Mesenchymal stem cell (in vitro differentiated cells and primary cell): ENCODE results near the gene JMY.

ENCODE experiments used
- DNase-seq: peaks from one replicate; pipeline ENCODE4 v3.0.0-alpha.2; 2013
- H2AFZ ChIP-seq: one replicate; pipeline ENCODE4 v1.6.1; 2013; ENCODE audit warnings: low read depth, mild to moderate bottlenecking, control low read depth, inconsistent platforms, low read length, moderate library complexity
- H2AK5ac ChIP-seq: 2 replicates; pipeline ENCODE4 v1.6.1; 2013; ENCODE audit warnings: low read length, moderate library complexity, mild to moderate bottlenecking, inconsistent platforms; ENCODE audit not compliant: severe bottlenecking
- H2BK120ac ChIP-seq: one replicate; pipeline ENCODE4 v1.6.1; 2013; ENCODE audit warnings: low read depth, mild to moderate bottlenecking, inconsistent platforms, low read length, moderate library complexity
- H2BK12ac ChIP-seq, 2 experiments: one replicate each; pipeline ENCODE4 v1.6.1; 2013; ENCODE audit warnings: inconsistent platforms in 2 of 2, low read length in 2 of 2, mild to moderate bottlenecking in 2 of 2, moderate library complexity in 2 of 2, control low read depth in 1 of 2
- H2BK15ac ChIP-seq: one replicate; pipeline ENCODE4 v1.6.1; 2013; ENCODE audit warnings: mild to moderate bottlenecking, low read depth, inconsistent platforms; ENCODE audit not compliant: poor library complexity, severe bottlenecking
- H2BK5ac ChIP-seq: 2 replicates; pipeline ENCODE4 v1.6.1; 2013; ENCODE audit warnings: low read depth, mild to moderate bottlenecking, low read length, control low read depth, inconsistent platforms; ENCODE audit not compliant: poor library complexity, severe bottlenecking
- H3K14ac ChIP-seq, 2 experiments: one replicate each; pipeline ENCODE4 v1.6.1; 2013; ENCODE audit warnings: inconsistent platforms in 2 of 2, low read length in 2 of 2, control low read depth in 1 of 2, mild to moderate bottlenecking in 1 of 2, moderate library complexity in 1 of 2
- H3K18ac ChIP-seq, 2 experiments: one replicate each; pipeline ENCODE4 v1.6.1; 2013; ENCODE audit warnings: inconsistent platforms in 2 of 2, low read length in 2 of 2, control low read depth in 1 of 2, low read depth in 1 of 2, mild to moderate bottlenecking in 1 of 2
- H3K23ac ChIP-seq, 2 experiments: one replicate each; pipeline ENCODE4 v1.6.1; 2013; ENCODE audit warnings: inconsistent platforms in 2 of 2, low read length in 2 of 2, mild to moderate bottlenecking in 2 of 2, moderate library complexity in 2 of 2, control low read depth in 1 of 2
- H3K27ac ChIP-seq: 2 replicates; pipeline ENCODE4 v1.5.1; 2013; ENCODE audit warnings: mild to moderate bottlenecking, moderate library complexity, low read length, control low read depth, inconsistent platforms; ENCODE audit not compliant: poor library complexity, severe bottlenecking
- H3K27me3 ChIP-seq, 2 experiments: 2 replicates each; pipeline versions ENCODE4 v1.6.1 to v1.7.0; 2013; ENCODE audit warnings: low read length in 2 of 2, mild to moderate bottlenecking in 2 of 2, moderate library complexity in 2 of 2, control low read depth in 1 of 2, inconsistent platforms in 1 of 2; ENCODE audit not compliant: control insufficient read depth in 1 of 2, insufficient read depth in 1 of 2
- H3K36me3 ChIP-seq, 2 experiments: 2 replicates each; pipeline versions ENCODE4 v1.6.1 to v1.7.0; 2013; ENCODE audit warnings: low read length in 2 of 2, control low read depth in 1 of 2, inconsistent platforms in 1 of 2, low read depth in 1 of 2, mild to moderate bottlenecking in 1 of 2; ENCODE audit not compliant: insufficient read depth in 2 of 2, control insufficient read depth in 1 of 2
- H3K4ac ChIP-seq, 2 experiments: one replicate each; pipeline ENCODE4 v1.6.1; 2013; ENCODE audit warnings: inconsistent platforms in 2 of 2, low read length in 2 of 2, mild to moderate bottlenecking in 2 of 2, moderate library complexity in 2 of 2, control low read depth in 1 of 2, low read depth in 1 of 2
- H3K4me1 ChIP-seq: 2 replicates; pipeline ENCODE4 v1.6.1; 2013; ENCODE audit warnings: low read depth, low read length, control low read depth; ENCODE audit not compliant: control insufficient read depth, insufficient read depth
- H3K4me2 ChIP-seq: 2 replicates; pipeline ENCODE4 v1.6.1; 2013; ENCODE audit warnings: low read length, mild to moderate bottlenecking, inconsistent platforms; ENCODE audit not compliant: poor library complexity, severe bottlenecking
- H3K4me3 ChIP-seq, 2 experiments: 2 replicates each; pipeline versions ENCODE4 v1.5.1 to v1.7.0; 2013; ENCODE audit warnings: low read length in 2 of 2, mild to moderate bottlenecking in 2 of 2, control low read depth in 1 of 2, low read depth in 1 of 2; ENCODE audit not compliant: insufficient read depth in 1 of 2
- H3K79me1 ChIP-seq: replicated peaks from 2 replicates; pipeline ENCODE4 v1.6.1; 2013; ENCODE audit warnings: mild to moderate bottlenecking, control low read depth, low read length, inconsistent platforms; ENCODE audit not compliant: poor library complexity, severe bottlenecking
- H3K9ac ChIP-seq: 2 replicates; pipeline ENCODE4 v1.7.0; 2013; ENCODE audit warnings: mild to moderate bottlenecking, low read length, moderate library complexity
- H3K9me3 ChIP-seq: 2 replicates; pipeline ENCODE4 v1.7.0; 2013; ENCODE audit warnings: mild to moderate bottlenecking, low read length; ENCODE audit not compliant: control insufficient read depth
- H4K8ac ChIP-seq: one replicate; pipeline ENCODE4 v1.6.1; 2013; ENCODE audit warnings: inconsistent platforms, mild to moderate bottlenecking, low read length, moderate library complexity
- H4K91ac ChIP-seq: one replicate; pipeline ENCODE4 v1.6.1; 2013; ENCODE audit warnings: mild to moderate bottlenecking, low read length, inconsistent platforms
- WGBS: methylation state at CpG from one replicate; pipeline ENCODE4 v1.1.7; 2013; ENCODE audit warnings: mixed read lengths; 5-methylcytosine and 5-hydroxymethylcytosine counted together

Gene JMY

DNA sequence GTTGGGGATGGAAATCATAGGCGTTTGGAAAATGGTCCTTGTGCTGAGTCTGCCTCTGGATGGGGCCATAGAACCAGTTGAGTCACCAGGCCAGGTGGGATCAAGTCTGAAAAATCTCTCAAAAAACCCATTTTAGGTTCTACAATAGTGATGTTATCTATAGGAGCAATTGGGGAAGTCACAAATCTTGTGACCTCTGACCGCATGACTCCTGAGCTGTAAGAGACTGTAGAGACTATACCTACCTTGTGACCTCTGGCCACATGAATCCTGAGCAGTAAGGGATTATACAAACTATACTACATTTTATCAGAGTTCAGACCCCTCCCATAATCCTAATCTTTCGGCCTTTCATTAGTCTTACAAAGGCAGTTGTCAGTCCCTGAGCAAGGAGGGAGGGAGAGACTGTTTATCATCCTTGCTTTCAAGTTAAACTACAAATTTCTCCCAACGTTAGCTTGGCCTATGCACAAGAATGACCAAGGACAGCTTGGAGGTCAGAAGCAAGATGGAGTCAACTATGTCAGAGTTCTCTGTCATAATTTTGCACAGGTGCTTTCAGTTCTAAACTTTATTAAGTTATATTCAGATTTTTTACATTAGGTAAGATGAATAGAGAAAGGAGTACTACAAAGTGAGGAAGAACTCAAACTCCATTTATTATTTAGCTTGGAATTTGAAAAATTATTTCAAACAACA, 11.5 kb upstream of the JMY start:
- Histone ChIP-seq H2AFZ (no peak overlapping the region), H4K8ac (no peak overlapping the region), H2BK15ac (no peak overlapping the region), H2BK120ac (no peak overlapping the region), H3K9ac (no peak overlapping the region), H3K23ac (no peak overlapping the region), H4K91ac (no peak overlapping the region), H3K79me1 (no peaks in the 10 kb centered on the region), H2AK5ac (no peak overlapping the region), H3K36me3 (no peaks in the 10 kb centered on the region), H3K4me1 (no peaks in the 10 kb centered on the region), H3K4me2 (no peak overlapping the region), H3K27ac (no peak overlapping the region), H3K9me3 (no peaks in the 10 kb centered on the region), H3K27me3 (no peaks in the 10 kb centered on the region), H2BK12ac (no peak overlapping the region), H2BK5ac (no peak overlapping the region), H3K4me3 (no peak overlapping the region), H3K4ac (no peak overlapping the region), H3K14ac (no peak overlapping the region), H3K18ac (no peak overlapping the region)
- 100% methylated on average over 2 of the region's 4 CpGs for WGBS
- DNase-seq, result no peak

DNA sequence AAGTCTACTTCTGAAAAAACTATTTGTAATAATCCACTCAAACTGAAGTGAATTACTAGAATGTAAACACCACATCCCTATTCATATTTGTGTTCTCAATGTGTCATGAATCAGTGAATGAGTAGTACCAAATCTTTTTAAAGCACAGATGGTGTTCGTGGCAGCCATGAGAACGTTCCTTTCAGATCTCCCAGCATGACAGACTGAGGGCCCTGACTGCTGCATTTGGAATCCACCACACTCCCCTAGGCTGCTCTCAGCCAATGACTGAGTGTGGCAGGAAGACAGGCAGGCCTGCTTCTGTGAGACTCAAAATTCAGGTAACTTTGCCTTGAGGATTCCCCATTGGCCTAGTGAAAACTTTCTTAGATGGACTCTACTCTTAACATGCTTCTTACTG, 10.9 kb upstream of the JMY start:
- Histone ChIP-seq H3K36me3 (no peaks in the 10 kb centered on the region), H4K8ac (no peak overlapping the region), H4K91ac (peak overlapping the region; percentile 52), H3K18ac (no peak overlapping the region), H3K4ac (no peak overlapping the region), H3K4me2 (no peak overlapping the region), H2BK12ac (no peak overlapping the region), H3K4me3 (no peak overlapping the region), H2BK5ac (no peak overlapping the region), H2BK15ac (no peak overlapping the region), H3K27ac (no peak overlapping the region), H3K23ac (no peak overlapping the region), H3K9ac (no peak overlapping the region), H3K79me1 (no peaks in the 10 kb centered on the region), H3K4me1 (no peaks in the 10 kb centered on the region), H3K9me3 (no peaks in the 10 kb centered on the region), H3K27me3 (no peaks in the 10 kb centered on the region), H2AFZ (no peak overlapping the region), H3K14ac (no peak overlapping the region), H2AK5ac (no peak overlapping the region), H2BK120ac (no peak overlapping the region)
- 85% methylated on average over 2 of the region's 2 CpGs for WGBS
- DNase-seq, result no peak

GRCh38 chr5:79225441-79225840, 10.5 kb upstream of the JMY start:
- no peak overlapping the region for H2AFZ ChIP-seq
- no peak overlapping the region for H3K4me3 ChIP-seq
- H3K36me3 ChIP-seq, result no peaks in the 10 kb centered on the region
- H3K27me3 ChIP-seq, result no peaks in the 10 kb centered on the region
- DNase-seq, result no peak
- no peak overlapping the region for H4K91ac ChIP-seq
- H3K9ac ChIP-seq, result no peak overlapping the region
- H2AK5ac ChIP-seq, result no peak overlapping the region
- 95% methylated on average over 5 of the region's 5 CpGs for WGBS
- H4K8ac ChIP-seq, result no peak overlapping the region
- H3K4ac ChIP-seq, result no peak overlapping the region
- H2BK5ac ChIP-seq, result no peak overlapping the region
- no peak overlapping the region for H2BK12ac ChIP-seq
- H3K9me3 ChIP-seq, result no peaks in the 10 kb centered on the region
- H2BK15ac ChIP-seq, result no peak overlapping the region
- no peak overlapping the region for H3K14ac ChIP-seq
- H3K79me1 ChIP-seq, result no peaks in the 10 kb centered on the region
- H2BK120ac ChIP-seq, result no peak overlapping the region
- no peak overlapping the region for H3K18ac ChIP-seq
- H3K4me1 ChIP-seq, result no peaks in the 10 kb centered on the region
- no peak overlapping the region for H3K27ac ChIP-seq
- H3K4me2 ChIP-seq, result no peak overlapping the region
- no peak overlapping the region for H3K23ac ChIP-seq

GRCh38 chr5:79227484-79228025, 8.4 kb upstream of the JMY start:
- 93% methylated on average over 3 of the region's 4 CpGs for WGBS
- Histone ChIP-seq H2BK120ac (no peak overlapping the region), H3K9ac (no peak overlapping the region)

More at GRCh38 chr5:79227484-79228025, 8.4 kb upstream of the JMY start:
- Histone ChIP-seq H3K27ac (no peak overlapping the region), H2AK5ac (no peak overlapping the region), H2BK12ac (no peak overlapping the region), H3K9me3 (no peaks in the 10 kb centered on the region), H2AFZ (no peak overlapping the region), H3K4me2 (no peak overlapping the region), H3K4me3 (no peak overlapping the region), H3K79me1 (no peaks in the 10 kb centered on the region), H3K18ac (no peak overlapping the region), H3K4ac (no peak overlapping the region), H3K4me1 (no peaks in the 10 kb centered on the region), H2BK15ac (no peak overlapping the region), H3K23ac (no peak overlapping the region), H3K14ac (no peak overlapping the region), H3K27me3 (no peaks in the 10 kb centered on the region), H2BK5ac (no peak overlapping the region), H4K8ac (no peak overlapping the region), H4K91ac (no peak overlapping the region), H3K36me3 (no peaks in the 10 kb centered on the region)
- no peak for DNase-seq
